Fibroblast of skin of scalp (primary cell): ENCODE results near the gene GPAM.
A peak's percentile ranks its signal among the peaks of the same experiment; 100 is the strongest.
"Not testable (repeated sequence)": the region's sequence is repeated elsewhere in the genome, so short reads cannot be mapped to it uniquely, and the experiment has no call there.

ENCODE experiments used
- DNase-seq: peaks from one replicate; pipeline ENCODE4 v3.0.0-alpha.2; 2013

The GPAM gene

GRCh38 chr10:112215342-112215774 is 31.8 kb upstream of the GPAM start:
- DNase-seq: peak; percentile 51

GRCh38 chr10:112214298-112214926 is 30.8 kb upstream of the GPAM start:
- no peak for DNase-seq

DNA sequence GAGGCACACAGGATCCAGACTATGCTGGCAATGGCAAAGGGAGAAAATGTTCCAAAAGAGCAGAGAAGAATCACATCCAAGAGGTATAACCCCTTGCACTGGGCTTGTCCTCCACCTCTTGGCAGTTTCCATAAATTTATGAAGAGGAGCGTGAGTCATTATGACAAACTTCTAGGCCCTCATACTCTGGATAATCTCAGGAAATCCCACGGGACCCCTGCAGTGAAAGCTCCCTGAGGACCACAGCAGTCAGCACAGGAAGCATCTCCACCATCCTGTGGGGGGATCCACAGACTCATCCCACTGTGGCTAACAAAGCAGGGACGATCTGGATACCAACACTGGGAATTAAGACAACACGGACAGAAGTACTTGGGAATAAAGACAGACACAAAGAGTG is 30.3 kb upstream of the GPAM start:
- peak; percentile 91 for DNase-seq

GRCh38 chr10:112213098-112213823 is 29.7 kb upstream of the GPAM start:
- no peak for DNase-seq

DNA sequence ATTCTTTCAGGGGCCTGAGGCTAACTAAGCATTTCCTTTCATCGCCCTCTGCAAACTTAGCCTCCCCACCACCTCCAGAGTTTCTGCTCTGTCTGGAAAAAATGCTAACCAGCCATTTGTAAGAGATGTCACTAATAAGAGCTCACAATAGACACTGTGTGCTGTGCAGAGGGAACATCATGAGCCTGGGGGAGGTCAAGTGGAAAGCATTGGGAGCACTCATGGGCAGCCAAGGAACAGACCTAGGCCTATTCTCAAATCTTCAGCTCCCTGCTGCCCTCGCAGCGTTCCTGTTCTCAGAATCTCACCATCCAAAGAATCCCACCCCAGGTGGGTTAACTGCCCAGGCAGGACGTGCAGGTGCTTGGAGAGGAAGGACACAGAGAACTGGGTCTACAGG is 27.1 kb upstream of the GPAM start:
- DNase-seq: no peak

GRCh38 chr10:112209684-112210131 is 26.1 kb upstream of the GPAM start:
- DNase-seq: peak; percentile 40

DNA sequence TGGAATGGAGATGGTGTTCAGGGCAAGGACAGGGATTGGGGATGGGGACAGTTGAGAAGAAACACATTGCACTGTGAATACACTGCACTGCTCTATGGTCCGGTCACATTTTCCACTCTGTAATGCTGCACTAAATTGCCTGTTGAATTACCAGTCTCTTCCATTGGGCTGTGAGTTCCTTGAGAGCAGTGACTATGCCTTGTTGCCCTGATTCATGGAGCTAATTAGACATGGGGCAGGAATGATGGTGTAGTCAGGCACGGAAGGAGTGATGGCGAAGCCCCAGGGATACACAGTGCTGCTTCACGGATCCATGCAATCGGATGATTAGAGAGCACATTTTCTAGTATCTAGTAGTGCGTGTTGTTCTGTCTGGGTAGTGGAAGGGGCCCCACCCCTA is 25.4 kb upstream of the GPAM start:
- DNase-seq: peak; percentile 54

GRCh38 chr10:112208292-112208691 is 24.7 kb upstream of the GPAM start:
- peak; percentile 71 for DNase-seq

- no peak for DNase-seq
Observed at GRCh38 chr10:112203328-112204076, 19.9 kb upstream of the GPAM start.

DNA sequence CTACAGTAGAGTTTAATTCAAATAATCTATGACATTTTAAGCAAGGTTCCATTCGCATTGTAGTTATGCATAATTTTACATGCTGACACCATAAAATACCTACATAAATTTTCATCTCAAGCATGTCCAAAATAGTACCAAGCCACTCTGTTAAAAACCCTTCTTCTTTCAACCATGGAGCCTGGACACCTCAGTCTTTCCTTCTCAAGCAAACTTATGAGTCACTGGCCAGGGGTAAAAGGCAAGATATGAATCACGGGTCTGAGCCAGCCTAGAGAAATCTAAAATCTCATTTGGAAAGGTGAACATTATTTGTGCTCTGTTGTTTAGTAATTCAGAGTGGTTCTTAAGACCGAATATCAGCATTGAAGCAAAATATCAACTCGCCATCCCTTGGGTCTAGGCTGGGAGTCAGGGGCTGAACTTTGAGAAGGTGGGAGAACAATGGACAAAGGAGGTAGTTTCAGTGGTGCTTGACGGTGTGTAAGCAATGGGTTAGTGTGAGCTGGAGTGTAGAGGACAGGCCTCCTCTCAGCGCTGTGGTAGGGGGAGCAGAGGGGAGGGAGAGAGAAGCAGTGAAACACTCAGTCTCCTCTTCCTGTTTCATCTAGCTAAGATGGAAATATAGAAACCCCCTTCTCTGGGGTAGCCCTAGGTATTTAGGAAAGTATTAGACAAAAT is 19.1 kb upstream of the GPAM start:
- DNase-seq: peak; percentile 50

- DNase-seq: no peak
Observed at GRCh38 chr10:112202076-112202475, 18.5 kb upstream of the GPAM start.

- DNase-seq: no peak
Observed at GRCh38 chr10:112201334-112201733, 17.8 kb upstream of the GPAM start.

GRCh38 chr10:112200259-112200658 is 16.7 kb upstream of the GPAM start:
- not testable (repeated sequence) for DNase-seq

GRCh38 chr10:112197662-112198061 is 14.1 kb upstream of the GPAM start:
- DNase-seq: not testable (repeated sequence)

DNA sequence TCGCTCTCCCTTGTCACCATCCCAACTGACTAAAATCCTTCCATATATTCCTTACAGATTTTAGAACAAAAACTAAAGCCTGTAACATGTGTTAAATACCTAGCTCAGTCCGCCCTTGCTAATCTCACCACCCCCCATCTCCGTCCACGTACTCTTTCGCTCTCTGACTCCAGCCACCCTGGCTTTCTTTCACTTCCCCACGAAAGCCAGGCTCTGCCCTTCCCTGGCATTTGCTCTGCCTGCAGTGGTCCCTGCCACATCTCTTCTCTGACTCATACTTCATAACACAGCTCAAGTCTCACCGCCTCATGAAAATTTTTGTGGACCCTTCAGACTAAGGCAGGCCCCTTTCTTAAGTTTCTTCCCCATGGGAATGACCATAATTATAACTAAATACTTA is 11.7 kb upstream of the GPAM start:
- DNase-seq: no peak

DNA sequence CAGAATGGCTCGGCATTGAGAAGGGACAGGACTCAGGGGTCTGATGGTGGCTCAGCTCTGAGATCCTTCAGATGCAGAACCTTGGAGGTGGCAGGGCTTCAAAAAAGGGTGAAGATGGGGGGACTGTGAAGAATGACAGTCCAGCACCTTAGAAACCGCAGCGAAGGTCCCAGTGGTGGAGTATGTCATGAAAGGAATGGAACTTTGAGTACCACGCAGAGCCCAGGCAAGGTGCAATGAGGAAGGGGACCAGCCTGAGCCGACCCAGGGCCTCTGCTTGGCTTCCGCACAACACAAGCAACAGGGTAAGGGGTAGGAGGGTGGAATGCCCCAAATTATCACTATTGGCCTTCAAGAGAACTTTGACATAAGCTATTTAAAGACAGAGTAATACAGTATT is 8.2 kb upstream of the GPAM start:
- no peak for DNase-seq

DNA sequence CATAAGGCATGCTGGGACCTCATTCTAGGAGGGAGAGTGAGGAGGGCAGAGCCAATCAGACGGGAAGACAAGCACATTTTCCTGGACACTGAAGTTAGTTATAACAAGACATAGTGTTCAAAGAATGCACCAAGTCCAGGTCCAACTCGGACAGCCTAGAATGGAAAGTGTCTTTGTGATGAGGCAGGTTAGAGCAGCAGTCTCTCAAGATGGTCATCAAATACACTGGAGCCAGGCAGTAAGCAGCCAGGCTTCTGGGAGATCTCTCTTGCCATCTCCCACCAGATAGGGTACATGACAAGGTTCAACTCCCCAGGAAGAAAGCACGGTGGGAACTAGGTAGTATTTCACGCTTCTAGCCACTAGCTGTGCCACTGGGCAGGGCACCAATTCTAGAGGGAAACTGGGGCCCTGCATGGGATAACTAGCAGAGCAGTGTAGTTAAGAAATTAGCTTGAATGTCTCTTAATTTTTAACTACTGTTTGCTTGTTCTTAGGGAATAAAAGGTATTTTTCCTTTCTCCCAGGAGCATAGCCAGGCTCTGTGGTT is 7.6 kb upstream of the GPAM start:
- DNase-seq: no peak

DNA sequence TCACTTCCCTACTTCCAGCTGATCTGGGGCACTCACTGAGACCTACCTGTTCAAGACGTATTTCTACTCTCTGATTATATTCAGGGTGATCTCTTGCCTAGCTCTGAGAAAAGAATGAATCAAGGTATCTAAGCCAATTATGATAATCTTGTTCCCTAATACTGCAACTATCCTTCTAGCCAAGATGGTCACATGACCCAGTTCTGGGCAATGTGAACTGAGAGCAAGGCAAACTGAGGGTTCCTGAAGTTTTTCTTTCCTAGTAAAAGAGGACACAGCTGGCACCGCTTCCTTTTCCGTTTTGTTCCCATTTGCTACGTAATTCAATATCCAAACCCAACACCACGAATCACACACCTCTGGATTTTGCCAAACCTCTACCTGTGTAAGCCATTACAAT is 5.9 kb upstream of the GPAM start:
- DNase-seq: no peak

- no peak for DNase-seq
Observed at GRCh38 chr10:112187527-112187926, 4.0 kb upstream of the GPAM start.

DNA sequence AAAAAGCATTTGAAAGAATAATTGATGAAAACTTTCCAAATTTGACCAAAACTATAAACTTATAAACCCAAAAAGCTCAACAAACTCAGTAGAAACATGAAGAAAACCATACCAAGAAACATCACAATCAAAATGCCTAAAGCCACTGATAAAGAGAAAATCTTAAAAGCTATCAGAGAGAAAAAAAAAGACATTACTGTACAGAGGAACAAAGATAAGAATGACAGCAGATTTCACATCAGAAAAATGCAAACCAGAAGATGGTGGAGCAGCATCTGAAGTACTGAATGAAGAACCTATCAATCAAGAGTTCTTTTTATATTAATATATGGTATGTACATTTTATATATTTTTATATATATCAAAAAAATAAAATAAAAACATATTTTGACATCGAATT is 2.4 kb upstream of the GPAM start:
- no peak for DNase-seq

DNA sequence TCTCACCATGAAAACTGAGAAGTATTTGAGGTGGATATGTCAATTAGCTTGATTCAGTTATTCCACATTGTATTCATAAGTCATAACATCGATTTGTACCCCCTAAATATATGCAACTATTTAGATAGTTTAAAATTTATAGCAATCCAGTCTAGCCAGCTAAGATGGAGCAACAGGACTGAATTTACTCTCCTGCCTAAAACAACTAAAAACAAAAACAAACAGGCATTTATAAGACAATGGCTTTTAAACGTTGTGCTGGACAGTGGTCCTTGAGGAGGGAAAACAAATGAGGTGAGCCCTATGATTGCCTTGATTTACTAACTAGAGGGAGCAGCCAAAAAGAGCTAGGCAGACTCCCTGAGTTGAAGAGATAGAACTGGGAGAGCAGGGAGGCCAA is 814 bp upstream of the GPAM start:
- no peak for DNase-seq

DNA sequence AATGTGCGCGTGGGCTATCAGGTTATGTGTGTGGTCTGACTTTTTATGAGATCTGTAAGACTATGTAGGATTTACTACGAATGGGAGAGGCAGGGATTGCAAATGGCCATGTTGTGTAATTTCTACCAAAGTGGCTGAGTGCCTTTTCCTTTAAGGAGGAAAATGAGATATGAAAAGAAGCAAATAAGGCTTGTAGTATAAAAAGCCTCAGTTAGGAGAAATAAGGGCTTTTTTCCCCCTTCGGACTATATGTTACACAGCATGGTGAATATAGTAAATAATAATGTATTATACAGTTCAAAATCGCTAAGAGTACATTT is 447 bp upstream of the GPAM start:
- DNase-seq: no peak

DNA sequence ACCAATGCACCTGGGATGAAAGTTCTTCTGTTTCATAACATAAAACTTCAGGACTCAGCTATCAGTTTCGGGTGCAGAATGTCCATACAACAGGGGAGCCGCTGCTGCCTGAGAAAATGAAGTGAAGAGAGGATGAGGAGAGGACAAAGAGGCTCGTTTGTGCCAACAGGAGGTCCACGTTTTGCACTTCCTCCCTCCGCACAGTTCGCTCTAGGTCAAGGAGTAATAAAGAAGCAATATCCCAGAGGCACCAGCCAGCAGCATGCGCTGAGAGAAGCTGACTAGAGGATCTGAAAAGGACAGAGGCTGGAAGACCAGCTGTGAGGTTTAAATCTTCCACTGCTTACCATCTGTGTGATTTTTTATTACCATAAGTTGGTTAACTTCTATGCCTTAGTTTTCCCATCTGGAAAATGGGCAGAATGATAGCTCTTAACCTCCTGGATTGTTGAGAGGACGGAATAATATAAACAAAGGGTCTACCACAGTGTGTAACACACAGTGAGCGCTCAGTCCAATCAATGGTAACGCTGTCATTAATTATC is 709 bp downstream of the GPAM start:
- DNase-seq: no peak
